AML-193 (cell line): ENCODE measurements around the gene AREL1.

Experiments
- DNase-seq, 2 experiments: peaks; one replicate each; lab custom pipeline; 2025; lab: John Stamatoyannopoulos, UW

AREL1 gene

GRCh38 chr14:74660863-74661262 lies 52.0 kb downstream of the AREL1 start:
- DNase-seq: no peak

DNA sequence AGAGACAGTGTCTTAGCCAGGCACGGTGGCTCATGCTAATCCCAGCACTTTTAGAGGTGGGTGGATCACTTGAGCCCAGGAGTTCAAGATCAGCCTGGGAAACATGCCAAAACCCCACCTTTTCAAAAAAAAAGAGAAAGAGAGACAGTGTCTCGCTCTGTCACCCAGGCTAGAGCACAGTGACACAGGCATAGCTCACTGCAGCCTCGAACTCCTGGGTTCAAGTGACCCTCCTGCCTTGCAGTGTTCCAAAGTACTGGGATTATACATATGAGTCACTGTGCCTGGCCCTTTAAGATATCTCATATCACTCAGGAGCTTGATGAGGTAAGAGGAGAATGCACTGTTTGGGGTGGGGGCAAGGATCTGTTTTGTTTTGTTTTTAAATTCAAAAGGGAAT lies 52.7 kb downstream of the AREL1 start:
- no peak for DNase-seq

DNA sequence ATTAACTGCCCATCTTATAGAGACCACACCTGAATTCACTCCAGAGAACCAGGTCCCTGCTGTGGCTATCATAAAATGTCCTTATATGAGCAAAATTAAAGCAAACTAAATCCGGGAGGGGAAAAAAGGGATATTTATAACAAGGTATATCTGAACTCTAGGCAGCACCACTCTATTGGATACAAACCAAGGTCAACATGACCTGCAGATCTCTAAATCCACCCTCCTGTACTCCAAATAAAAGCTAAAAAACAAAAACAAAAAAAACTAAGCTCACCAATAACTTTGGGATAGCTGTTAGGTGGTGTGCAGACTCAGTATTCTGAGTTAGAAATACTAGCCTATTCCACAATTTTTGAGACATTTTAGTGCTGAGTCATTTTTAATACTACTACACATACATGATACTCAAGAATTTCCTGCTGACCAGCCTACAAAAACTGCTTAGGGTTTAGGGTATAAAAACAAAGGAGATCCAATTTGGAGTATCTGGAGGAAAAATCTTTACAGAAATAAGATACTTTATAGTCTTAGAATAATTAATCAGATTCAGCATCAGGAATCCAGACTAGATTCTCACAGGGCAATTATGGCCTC lies 54.2 kb downstream of the AREL1 start:
- no peak for DNase-seq

GRCh38 chr14:74656964-74657363 lies 55.9 kb downstream of the AREL1 start:
- DNase-seq: no peak

DNA sequence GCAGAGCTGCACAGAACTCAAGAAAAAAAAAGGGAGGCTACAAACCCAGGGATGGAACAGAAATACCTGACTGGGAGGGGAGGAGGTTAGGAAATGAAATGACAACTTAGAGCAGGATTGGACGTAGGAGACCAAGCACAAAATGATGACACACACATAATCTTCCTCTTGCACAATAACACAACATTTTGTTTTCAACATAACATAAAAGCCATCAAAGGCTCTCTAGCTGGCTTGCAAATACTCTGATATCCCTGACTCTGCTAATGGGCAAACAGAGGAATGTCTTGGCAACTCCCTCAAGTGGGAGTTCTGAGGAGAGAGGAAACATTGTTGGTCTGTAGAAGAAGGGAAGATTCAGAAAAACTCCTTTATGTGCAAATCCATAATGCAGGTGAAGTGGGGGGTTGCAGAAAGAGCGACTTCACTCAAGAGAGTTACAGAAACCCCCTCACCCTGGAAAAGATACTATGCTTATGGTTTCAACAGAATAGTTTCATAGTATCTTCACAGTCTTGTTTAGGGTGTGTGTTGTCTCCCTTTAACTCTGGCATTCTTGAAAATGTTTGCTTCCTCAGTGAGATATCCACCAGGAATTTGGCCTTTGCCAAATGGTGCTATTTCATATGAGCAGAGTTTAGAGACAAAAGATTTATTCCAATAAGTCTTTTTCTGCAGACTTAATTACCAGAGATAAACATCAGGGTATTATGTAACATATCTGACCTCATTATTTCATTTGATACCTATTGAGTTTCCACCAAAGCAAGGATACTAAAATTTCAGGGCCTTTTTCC lies 57.1 kb downstream of the AREL1 start:
- no peak for DNase-seq

- no peak for DNase-seq
These were observed 57.9 kb downstream of the AREL1 start for GRCh38 chr14:74654931-74655330.

GRCh38 chr14:74653386-74654138 lies 59.3 kb downstream of the AREL1 start:
- no peak for DNase-seq

DNA sequence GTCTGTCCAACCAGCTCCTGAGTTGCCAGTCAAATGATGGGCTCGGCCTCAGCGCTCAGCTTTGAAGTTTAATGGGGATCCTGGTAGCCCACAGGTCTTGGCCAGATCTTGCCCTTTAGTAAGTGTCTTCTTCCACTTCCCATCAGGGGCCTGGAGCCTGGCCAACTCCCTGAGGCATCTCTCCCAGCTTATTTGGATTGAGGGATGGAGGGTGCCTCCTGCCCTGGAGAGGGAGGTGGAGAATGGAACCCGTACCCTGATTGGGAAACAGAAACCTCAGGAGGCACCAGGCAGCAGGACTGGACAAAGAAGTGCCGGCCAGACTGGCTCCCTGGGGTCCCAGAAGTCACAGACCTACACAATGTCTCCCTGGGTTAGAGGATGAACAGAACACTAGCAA lies 60.3 kb downstream of the AREL1 start:
- no peak for DNase-seq

DNA sequence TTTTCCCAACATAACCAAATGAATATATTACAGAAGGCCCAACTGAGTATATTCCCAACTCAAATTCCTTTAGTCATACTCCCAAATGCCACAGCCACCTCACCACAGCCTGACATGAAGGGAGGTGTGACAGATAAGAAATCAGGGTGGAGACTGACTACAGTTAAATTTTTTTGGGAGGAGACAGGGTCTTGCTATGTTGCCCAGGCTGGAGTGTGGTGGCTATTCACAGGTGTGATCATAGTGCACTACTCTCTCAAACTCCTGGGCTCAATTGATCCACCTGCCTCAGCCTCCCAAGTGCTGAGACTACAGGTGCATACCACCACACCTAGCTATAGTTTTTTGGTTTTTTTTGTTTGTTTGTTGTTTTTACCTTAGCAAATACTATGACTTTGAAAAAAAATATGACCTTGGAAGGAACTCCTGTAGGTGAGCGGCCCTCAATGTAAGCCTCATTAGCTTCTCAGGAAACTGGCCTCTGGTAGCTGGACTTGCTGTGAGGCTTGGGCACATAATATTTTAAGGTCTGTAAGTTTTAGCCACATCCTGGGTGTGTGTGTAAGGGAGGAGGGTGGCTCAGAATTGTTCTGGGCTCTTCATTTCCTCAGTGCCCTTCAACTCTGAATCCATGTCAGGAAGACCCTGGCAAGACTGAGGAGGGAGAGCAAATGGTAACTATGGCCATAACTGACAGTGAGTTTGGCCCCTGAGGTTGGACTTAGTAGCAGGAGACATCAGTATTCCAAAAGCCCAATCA lies 61.8 kb downstream of the AREL1 start:
- no peak for DNase-seq

GRCh38 chr14:74649673-74650072 lies 63.2 kb downstream of the AREL1 start:
- no peak for DNase-seq

DNA sequence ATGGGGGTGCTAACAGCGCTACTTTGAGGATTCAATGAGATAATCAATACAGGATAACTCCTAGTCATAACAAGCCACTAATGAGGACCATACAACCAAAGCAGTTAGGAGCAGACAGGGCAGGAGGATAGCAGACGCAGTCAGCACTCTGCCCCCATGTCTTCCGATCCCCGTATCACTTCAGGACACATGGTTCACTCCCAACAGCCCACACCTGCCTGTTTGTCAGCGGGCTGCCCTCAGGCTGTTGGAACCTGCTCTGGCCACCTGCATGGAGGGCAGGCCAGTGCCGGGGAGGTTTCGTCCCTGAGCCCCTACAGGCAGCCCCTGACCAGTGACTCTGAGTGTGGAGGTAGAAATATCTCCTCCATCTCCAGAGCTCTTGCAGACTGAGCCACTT lies 63.7 kb downstream of the AREL1 start:
- no peak for DNase-seq

GRCh38 chr14:74648601-74649000 lies 64.3 kb downstream of the AREL1 start:
- DNase-seq: no peak

- no peak for DNase-seq
These were observed 65.0 kb downstream of the AREL1 start for GRCh38 chr14:74647678-74648461.

DNA sequence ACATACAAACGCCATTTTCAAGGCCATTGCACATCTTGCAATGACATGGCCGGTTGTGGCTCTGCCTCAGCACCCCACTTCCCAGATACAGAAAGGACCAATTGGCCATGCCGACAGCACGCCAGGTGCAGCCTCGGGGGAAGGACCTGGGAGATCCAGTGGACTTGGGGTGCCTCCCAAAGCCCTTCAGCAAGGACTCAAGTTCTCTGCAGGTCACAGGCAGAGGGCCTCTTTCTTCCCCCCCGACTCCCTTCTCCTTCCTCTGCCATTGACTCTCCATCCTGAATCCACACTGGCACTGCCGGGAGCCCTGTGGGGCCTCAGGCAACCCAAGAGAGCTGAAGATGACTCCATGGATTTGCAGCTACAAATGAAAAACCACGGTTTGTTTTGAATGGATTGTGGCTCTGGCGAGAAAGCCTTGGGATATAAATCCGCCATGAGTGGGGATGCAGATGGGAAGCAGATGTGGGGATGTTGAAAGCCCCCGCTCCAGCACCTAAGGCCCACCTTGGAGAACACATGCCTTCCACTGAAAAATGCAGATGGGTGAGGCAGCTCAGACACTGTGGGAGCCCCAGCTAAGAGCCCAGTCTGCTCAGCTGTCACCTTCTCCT lies 65.7 kb downstream of the AREL1 start:
- DNase-seq: no peak

DNA sequence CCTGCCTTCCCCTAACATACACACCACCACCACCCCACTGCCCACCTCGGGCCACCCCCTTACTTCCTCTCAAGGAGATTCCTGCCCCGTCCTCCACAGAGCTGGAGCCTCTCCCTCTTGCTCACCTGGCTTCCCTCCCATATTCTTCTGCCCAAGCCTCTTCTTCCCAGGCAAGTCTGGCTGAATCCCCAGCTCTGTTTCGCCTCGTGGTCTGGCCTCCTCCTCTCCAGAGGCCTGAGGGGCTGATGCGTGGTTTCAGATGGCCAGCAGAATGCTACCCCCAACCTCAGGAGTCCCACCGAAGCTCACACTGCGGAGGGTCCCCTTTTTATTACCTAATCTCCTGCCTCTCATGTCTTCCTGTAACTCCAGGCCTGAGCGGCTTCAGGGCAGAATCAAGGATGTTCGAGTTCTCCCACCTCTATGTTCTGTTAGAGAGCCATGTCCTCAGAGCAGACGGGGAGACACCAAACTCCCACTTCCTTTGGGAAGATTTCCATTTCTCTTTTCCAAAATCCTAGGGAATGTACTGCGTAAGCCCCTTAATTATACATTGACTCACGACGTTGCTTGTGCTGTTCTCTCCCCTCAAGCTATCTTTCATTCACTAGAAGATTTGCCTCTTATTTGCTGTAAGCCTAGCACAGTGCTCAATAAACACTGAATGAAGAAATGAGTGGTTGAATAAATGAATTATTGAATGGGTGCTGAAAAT lies 67.0 kb downstream of the AREL1 start:
- no peak for DNase-seq

- no peak for DNase-seq
These were observed 67.6 kb downstream of the AREL1 start for GRCh38 chr14:74645244-74645643.

- DNase-seq: no peak
These were observed 71.1 kb downstream of the AREL1 start for GRCh38 chr14:74641601-74642391.

- no peak for DNase-seq
These were observed 73.9 kb downstream of the AREL1 start for GRCh38 chr14:74638966-74639365.

GRCh38 chr14:74638066-74638465 lies 74.8 kb downstream of the AREL1 start:
- DNase-seq: no peak

- DNase-seq: no peak
These were observed 75.7 kb downstream of the AREL1 start for GRCh38 chr14:74637178-74637550.
